HUES64 (cell line): ENCODE data around the gene INSC.

Source experiments
- H3K27ac ChIP-seq: 2 replicates; pipeline ENCODE4 v1.7.0; 2013; ENCODE audit warnings: low read depth, low read length, inconsistent platforms
- H3K27me3 ChIP-seq: 2 replicates; pipeline ENCODE4 v1.6.1; 2013; ENCODE audit warnings: mild to moderate bottlenecking, low read length; ENCODE audit not compliant: insufficient read depth
- H3K36me3 ChIP-seq: 2 replicates; pipeline ENCODE4 v1.6.1; 2013; ENCODE audit warnings: mild to moderate bottlenecking, low read length; ENCODE audit not compliant: insufficient read depth
- H3K4me1 ChIP-seq: 2 replicates; pipeline ENCODE4 v1.6.1; 2013; ENCODE audit warnings: mild to moderate bottlenecking, low read length, moderate library complexity; ENCODE audit not compliant: insufficient read depth
- H3K4me3 ChIP-seq: 2 replicates; pipeline ENCODE4 v1.5.1; 2013; ENCODE audit warnings: mild to moderate bottlenecking, low read length, moderate library complexity
- H3K9ac ChIP-seq: 2 replicates; pipeline ENCODE4 v1.6.1; 2013; ENCODE audit warnings: mild to moderate bottlenecking, low read depth, low read length
- H3K9me3 ChIP-seq: 2 replicates; pipeline ENCODE4 v1.6.1; 2013; ENCODE audit warnings: low read depth, low read length; ENCODE audit not compliant: insufficient read depth
- WGBS: fragments of 150-250, 120-280 bp; methylation state at CpG from one replicate; pipeline ENCODE4 v1.1.7; 2013; ENCODE audit warnings: missing lambda C conversion rate; 5-methylcytosine and 5-hydroxymethylcytosine counted together

The INSC gene

DNA sequence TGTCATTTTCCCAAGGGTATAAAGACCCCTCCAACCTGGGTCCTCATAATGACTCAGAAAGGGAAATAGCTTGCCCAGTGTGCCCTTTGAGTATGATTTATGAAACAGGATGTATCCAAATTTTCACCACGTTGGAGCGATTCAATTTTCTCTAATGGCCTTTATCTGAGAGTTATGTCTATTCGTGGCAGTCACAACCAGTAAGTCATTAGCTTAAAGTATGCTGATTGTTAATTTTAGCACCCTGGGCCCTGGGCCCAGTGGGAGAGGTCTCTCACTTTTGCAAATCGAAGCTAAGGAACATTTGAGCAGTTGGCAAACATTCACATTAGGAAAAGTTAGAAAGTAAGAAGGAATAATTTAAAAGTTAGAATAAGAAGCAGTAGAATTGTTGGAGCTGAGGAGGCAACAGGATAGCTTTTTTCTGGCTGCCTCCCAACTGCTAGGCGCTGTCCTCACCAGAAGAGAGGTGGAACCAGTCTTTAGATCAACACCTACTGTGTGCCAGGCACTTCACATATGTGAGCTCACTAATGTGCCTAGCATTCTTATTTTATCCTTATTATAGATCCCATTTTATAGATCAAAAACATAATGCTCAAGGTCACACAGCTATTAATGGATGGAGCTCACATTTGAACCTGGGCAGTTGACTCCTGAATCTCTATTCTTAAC, 24.5 kb downstream of the INSC start:
- Histone ChIP-seq H3K4me1 (peaks cover 13% of the 10 kb centered on the region; the same call in 1 of the 2 replicates), H3K27me3 (no peaks in the 10 kb centered on the region), H3K9ac (no peak overlapping the region), H3K27ac (no peak overlapping the region), H3K9me3 (no peaks in the 10 kb centered on the region), H3K4me3 (no peak overlapping the region), H3K36me3 (no peaks in the 10 kb centered on the region)
- 92% methylated on average over 5 of the region's 5 CpGs for WGBS

DNA sequence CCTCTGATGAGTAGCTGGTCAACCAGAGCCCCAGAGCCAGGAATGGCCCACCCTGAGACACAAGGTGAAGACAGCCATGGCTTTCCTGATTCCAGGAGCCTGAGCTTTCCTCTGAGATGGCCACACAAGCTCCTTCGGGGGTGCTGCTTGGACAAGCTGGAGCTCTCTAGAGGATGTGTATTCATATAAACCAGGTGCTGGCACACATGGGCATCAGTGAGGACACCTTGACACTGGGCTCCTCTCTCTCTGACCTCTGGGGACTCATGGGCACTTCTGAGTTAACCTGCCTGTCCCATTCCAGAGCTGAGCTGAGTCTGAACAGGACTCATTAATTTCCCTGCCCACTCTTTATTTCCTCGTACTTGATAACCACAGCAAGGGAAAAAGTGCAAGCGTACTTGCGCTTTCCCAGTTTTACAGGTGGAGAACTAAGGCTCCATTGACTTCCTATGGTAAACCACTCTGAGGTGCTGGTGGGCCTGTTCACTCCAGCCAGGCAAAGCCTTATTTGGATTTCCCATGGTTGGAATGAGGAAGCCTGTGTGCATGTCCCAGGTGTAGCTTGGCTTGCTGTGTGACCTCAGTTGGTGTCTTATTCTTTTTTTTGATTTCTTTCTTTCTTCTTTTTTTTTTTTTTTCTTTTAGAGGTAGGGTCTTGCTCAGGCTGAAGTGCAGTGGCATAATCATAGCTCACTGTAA, 25.4 kb downstream of the INSC start:
- Histone ChIP-seq H3K9me3 (no peaks in the 10 kb centered on the region), H3K4me3 (no peak overlapping the region), H3K36me3 (no peaks in the 10 kb centered on the region), H3K4me1 (peaks cover 13% of the 10 kb centered on the region; the same call in 1 of the 2 replicates), H3K9ac (no peak overlapping the region), H3K27me3 (no peaks in the 10 kb centered on the region), H3K27ac (no peak overlapping the region)
- WGBS: 96% methylated on average over 4 of the region's 4 CpGs

- H3K36me3 ChIP-seq: no peaks in the 10 kb centered on the region
- H3K27ac ChIP-seq: no peak overlapping the region
- no peak overlapping the region for H3K4me3 ChIP-seq
- 92% methylated on average over 3 of the region's 3 CpGs for WGBS
- H3K4me1 ChIP-seq: peaks cover 14% of the 10 kb centered on the region; the same call in 1 of the 2 replicates
- H3K27me3 ChIP-seq: no peaks in the 10 kb centered on the region
- H3K9ac ChIP-seq: no peak overlapping the region
- H3K9me3 ChIP-seq: no peaks in the 10 kb centered on the region
Observed at GRCh38 chr11:15141381-15141780, 26.7 kb downstream of the INSC start.

DNA sequence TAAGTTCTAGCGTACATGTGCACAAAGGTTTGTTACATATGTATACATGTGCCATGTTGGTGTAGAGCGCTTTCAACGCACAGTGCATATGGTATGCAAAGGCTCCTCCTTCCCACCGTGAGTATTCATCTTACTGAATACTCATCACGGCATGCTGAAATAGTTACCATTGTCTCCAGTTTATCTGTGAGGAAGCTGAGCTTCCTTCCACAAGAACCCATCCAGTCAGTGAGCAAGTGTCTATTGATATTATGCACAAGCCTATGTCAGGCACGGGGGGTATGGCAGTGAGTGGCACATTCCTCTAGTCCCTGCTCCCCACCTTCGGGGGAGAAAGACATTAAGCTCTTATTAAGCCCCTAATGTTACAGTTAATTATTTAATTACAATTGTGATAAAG, 28.1 kb downstream of the INSC start:
- Histone ChIP-seq H3K36me3 (no peaks in the 10 kb centered on the region), H3K4me3 (no peak overlapping the region), H3K9me3 (no peaks in the 10 kb centered on the region), H3K27ac (no peak overlapping the region), H3K9ac (no peak overlapping the region), H3K4me1 (peaks cover 17% of the 10 kb centered on the region; the same call in 1 of the 2 replicates), H3K27me3 (no peaks in the 10 kb centered on the region)
- 68% methylated on average over 6 of the region's 7 CpGs for WGBS

GRCh38 chr11:15143855-15144254, 29.1 kb downstream of the INSC start:
- H3K9me3 ChIP-seq: no peaks in the 10 kb centered on the region
- H3K27me3 ChIP-seq: no peaks in the 10 kb centered on the region
- no peak overlapping the region for H3K4me3 ChIP-seq
- no peak overlapping the region for H3K9ac ChIP-seq
- no peak overlapping the region for H3K27ac ChIP-seq
- no peaks in the 10 kb centered on the region for H3K36me3 ChIP-seq
- peaks cover 17% of the 10 kb centered on the region; the same call in 1 of the 2 replicates for H3K4me1 ChIP-seq

GRCh38 chr11:15144347-15144746, 29.6 kb downstream of the INSC start:
- H3K36me3 ChIP-seq: no peaks in the 10 kb centered on the region
- no peaks in the 10 kb centered on the region for H3K9me3 ChIP-seq
- no peaks in the 10 kb centered on the region for H3K27me3 ChIP-seq
- H3K27ac ChIP-seq: no peak overlapping the region
- H3K4me1 ChIP-seq: peaks cover 17% of the 10 kb centered on the region; the same call in 1 of the 2 replicates
- H3K9ac ChIP-seq: no peak overlapping the region
- H3K4me3 ChIP-seq: no peak overlapping the region
- 92% methylated on average over 1 of the region's 1 CpG for WGBS

DNA sequence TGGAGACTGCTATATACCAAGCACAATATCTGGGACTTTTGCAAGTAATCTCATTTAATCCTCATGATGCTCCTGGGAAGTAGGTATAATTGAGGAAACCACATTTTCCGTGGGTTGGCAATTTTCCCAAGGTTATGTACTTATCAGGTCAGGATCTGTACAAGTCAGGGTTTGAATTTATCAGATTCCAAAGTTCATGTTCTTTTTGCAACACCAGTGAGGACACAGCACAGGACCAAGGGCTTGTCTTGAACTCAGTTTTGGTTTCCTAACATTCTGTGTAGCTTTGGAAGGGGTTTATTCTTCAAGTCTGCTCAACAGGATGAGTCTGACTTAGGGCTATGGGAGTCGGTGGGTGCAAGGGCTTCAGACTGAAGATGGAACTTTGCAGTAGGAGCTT, 30.4 kb downstream of the INSC start:
- Histone ChIP-seq H3K4me1 (peaks cover 17% of the 10 kb centered on the region; the same call in 1 of the 2 replicates), H3K27ac (no peak overlapping the region)
- 90% methylated on average over 2 of the region's 2 CpGs for WGBS

GRCh38 chr11:15145615-15146014, 30.9 kb downstream of the INSC start:
- H3K4me1 ChIP-seq: peaks cover 17% of the 10 kb centered on the region; the same call in 1 of the 2 replicates
- WGBS: 100% methylated on average over 1 of the region's 1 CpG

More for the DNA sequence above, 30.4 kb downstream of the INSC start:
- Histone ChIP-seq H3K36me3 (no peaks in the 10 kb centered on the region), H3K27me3 (no peaks in the 10 kb centered on the region), H3K4me3 (no peak overlapping the region), H3K9me3 (no peaks in the 10 kb centered on the region), H3K9ac (no peak overlapping the region)

GRCh38 chr11:15146271-15147003, 31.7 kb downstream of the INSC start:
- 77% methylated on average over 3 of the region's 3 CpGs for WGBS
- Histone ChIP-seq H3K9ac (no peak overlapping the region), H3K27ac (no peak overlapping the region), H3K4me1 (peaks cover 17% of the 10 kb centered on the region; the same call in 1 of the 2 replicates), H3K27me3 (no peaks in the 10 kb centered on the region), H3K4me3 (no peak overlapping the region), H3K36me3 (no peaks in the 10 kb centered on the region), H3K9me3 (no peaks in the 10 kb centered on the region)

More at GRCh38 chr11:15145615-15146014, 30.9 kb downstream of the INSC start:
- H3K9me3 ChIP-seq: no peaks in the 10 kb centered on the region
- H3K9ac ChIP-seq: no peak overlapping the region
- no peaks in the 10 kb centered on the region for H3K27me3 ChIP-seq
- H3K27ac ChIP-seq: no peak overlapping the region
- H3K4me3 ChIP-seq: no peak overlapping the region
- H3K36me3 ChIP-seq: no peaks in the 10 kb centered on the region

GRCh38 chr11:15148169-15148568, 33.4 kb downstream of the INSC start:
- Histone ChIP-seq H3K9me3 (no peaks in the 10 kb centered on the region), H3K27me3 (no peaks in the 10 kb centered on the region), H3K4me1 (peaks cover 7% of the 10 kb centered on the region; the same call in 1 of the 2 replicates), H3K4me3 (no peak overlapping the region), H3K9ac (no peak overlapping the region), H3K27ac (no peak overlapping the region), H3K36me3 (no peaks in the 10 kb centered on the region)
- 93% methylated on average over 4 of the region's 4 CpGs for WGBS

- H3K27me3 ChIP-seq: no peaks in the 10 kb centered on the region
- no peaks in the 10 kb centered on the region for H3K9me3 ChIP-seq
- H3K4me3 ChIP-seq: no peak overlapping the region
- WGBS: 97% methylated on average over 10 of the region's 10 CpGs
- no peak overlapping the region for H3K27ac ChIP-seq
- 0 out of 2 replicates have a peak, but pooled peaks cover 4% of the 10 kb centered on the region for H3K4me1 ChIP-seq
- no peaks in the 10 kb centered on the region for H3K36me3 ChIP-seq
- H3K9ac ChIP-seq: no peak overlapping the region
Observed at GRCh38 chr11:15149050-15149449, 34.3 kb downstream of the INSC start.
